Measurements from ENCODE around the gene BDKRB2.

- no peak for TF ChIP-seq CTCF (IDR thresholded peaks at IDR 0.05)
- TF ChIP-seq POLR2A (IDR thresholded peaks at IDR 0.05) = no peak
These were observed 11.4 kb upstream of the BDKRB2 start for GRCh38 chr14:96192975-96193805.

Data from thyroid gland (tissue), 4 donors.